ENCODE measurements around the gene NQO2. TPM values are rescaled to one million over a fixed set of nuclear protein-coding genes. Genes with fewer than 3 reads are reported as not detected.
A peak's percentile ranks its signal among the peaks of the same experiment; 100 is the strongest.

Gene NQO2
- total RNA-seq, 4 donors from 2014 or later = 15.8 to 32.8 (median 27.2) TPM

GRCh38 chr6:2988094-2988425 lies 11.6 kb upstream of the NQO2 start:
- WGBS, 2 donors (ENCODE audit: low coverage in 1 of 2) = 0 to 5% methylated on average over 1 to 2 of the region's 2 CpGs
- Histone ChIP-seq H3K36me3 (no peaks in the 10 kb centered on the region), H3K27ac (peak overlapping the region; percentile 90 to 98 (median 95)), H3K4me1 (peaks cover 0 to 39% (median 23%) of the 10 kb centered on the region in 3 donors), H3K27me3 (no peaks in the 10 kb centered on the region), H3K9me3 (no peaks in the 10 kb centered on the region), H3K4me3 (peak overlapping the region; percentile 87 to 91)
- no peak for ATAC-seq
- TF ChIP-seq POLR2AphosphoS5 (IDR thresholded peaks at IDR 0.05) = no peak
- no peak for TF ChIP-seq EP300 (IDR thresholded peaks at IDR 0.05)
- no peak for TF ChIP-seq CTCF (IDR thresholded peaks at IDR 0.05)
- no peak for TF ChIP-seq POLR2A (IDR thresholded peaks at IDR 0.05)

GRCh38 chr6:2988426-2989331 lies 11.0 kb upstream of the NQO2 start:
- H3K36me3 ChIP-seq = no peaks in the 10 kb centered on the region
- H3K4me1 ChIP-seq = peaks cover 0 to 36% (median 23%) of the 10 kb centered on the region in 3 donors
- peak overlapping the region; percentile 90 to 98 (median 95) for H3K27ac ChIP-seq
- TF ChIP-seq POLR2A (IDR thresholded peaks at IDR 0.05) = peak; percentile 39 to 53
- no peak for TF ChIP-seq EP300 (IDR thresholded peaks at IDR 0.05)
- peak; percentile 92 to 97 (median 96) for TF ChIP-seq CTCF (IDR thresholded peaks at IDR 0.05)
- TF ChIP-seq POLR2AphosphoS5 (IDR thresholded peaks at IDR 0.05) = peak; percentile 65
- WGBS, 2 donors (ENCODE audit: low coverage in 1 of 2) = 0% methylated on average over 11 to 19 of the region's 64 CpGs
- no peaks in the 10 kb centered on the region for H3K9me3 ChIP-seq
- peak; percentile 82 for ATAC-seq
- H3K27me3 ChIP-seq = no peaks in the 10 kb centered on the region
- peak overlapping the region; percentile 87 to 91 for H3K4me3 ChIP-seq

- Histone ChIP-seq H3K4me1 (peaks cover 0 to 36% (median 23%) of the 10 kb centered on the region in 3 donors), H3K9me3 (no peaks in the 10 kb centered on the region), H3K27ac (peak overlapping the region; percentile 90 to 98 (median 95)), H3K4me3 (peak overlapping the region; percentile 87 to 91), H3K36me3 (no peaks in the 10 kb centered on the region), H3K27me3 (no peaks in the 10 kb centered on the region)
- TF ChIP-seq POLR2A (IDR thresholded peaks at IDR 0.05) (peak in 1 of 2 donors; percentile 54), CTCF (IDR thresholded peaks at IDR 0.05) (peak in 1 of 4 experiments; percentile 2), POLR2AphosphoS5 (IDR thresholded peaks at IDR 0.05) (peak; percentile 71), EP300 (IDR thresholded peaks at IDR 0.05) (no peak)
- 0% methylated on average over 21 of the region's 22 CpGs for WGBS, 2 donors (ENCODE audit: low coverage in 1 of 2)
- ATAC-seq = peak; percentile 84
These were observed 10.1 kb upstream of the NQO2 start for GRCh38 chr6:2989332-2990247.

GRCh38 chr6:2990248-2990931 lies 9.3 kb upstream of the NQO2 start:
- ATAC-seq = no peak
- peaks cover 0 to 36% (median 23%) of the 10 kb centered on the region in 3 donors for H3K4me1 ChIP-seq

More at GRCh38 chr6:2990248-2990931, 9.3 kb upstream of the NQO2 start:
- Histone ChIP-seq H3K9me3 (no peaks in the 10 kb centered on the region), H3K36me3 (no peaks in the 10 kb centered on the region), H3K4me3 (peak overlapping the region; percentile 87 to 91), H3K27ac (peak overlapping the region; percentile 90 to 98 (median 95)), H3K27me3 (no peaks in the 10 kb centered on the region)
- TF ChIP-seq EP300 (IDR thresholded peaks at IDR 0.05) (no peak), POLR2A (IDR thresholded peaks at IDR 0.05) (no peak), CTCF (IDR thresholded peaks at IDR 0.05) (no peak)
- WGBS, 2 donors (ENCODE audit: low coverage in 1 of 2) = 7 to 13% methylated on average over 16 to 19 of the region's 19 CpGs
